H7 (cell line): Measurements from ENCODE around the gene DUSP9. TPM values are rescaled to one million over a fixed set of nuclear protein-coding genes. Genes with fewer than 3 reads are reported as not detected.
"Not testable (repeated sequence)": the region's sequence is repeated elsewhere in the genome, so short reads cannot be mapped to it uniquely, and the experiment has no call there.

Source experiments
- DNase-seq: peaks from one replicate; pipeline ENCODE4 v3.0.0; 2012
- H3K27me3 ChIP-seq: 2 replicates; pipeline ENCODE4 v1.6.0; 2011; ENCODE audit warnings: mild to moderate bottlenecking, low read length; ENCODE audit not compliant: control insufficient read depth, insufficient read depth
- H3K36me3 ChIP-seq: replicated peaks from 2 replicates; pipeline ENCODE4 v1.5.1; 2011; ENCODE audit warnings: low read length; ENCODE audit not compliant: control insufficient read depth, insufficient read depth
- H3K4me3 ChIP-seq: 2 replicates; pipeline ENCODE4 v1.5.1; 2011; ENCODE audit warnings: low read depth, mild to moderate bottlenecking, control low read depth, low read length, moderate library complexity; ENCODE audit not compliant: insufficient read depth
- total RNA-seq: library from RNA; depleted of rRNA; stranded (reverse); fragments of >200 nt; shearing (Covaris generic); gene quantifications from 2 replicates; pipeline ENCODE4 v1.2.3, GENCODE V29; 2014

The DUSP9 gene
- total RNA-seq, 1 experiment from 2014 or later = 2.3 TPM

- DNase-seq = no peak
- H3K4me3 ChIP-seq = no peak overlapping the region
- no peaks in the 10 kb centered on the region for H3K27me3 ChIP-seq
- no peaks in the 10 kb centered on the region for H3K36me3 ChIP-seq
Measured at GRCh38 chrX:153692003-153692402, 45.0 kb downstream of the DUSP9 start.

GRCh38 chrX:153692611-153693156, 45.7 kb downstream of the DUSP9 start:
- H3K27me3 ChIP-seq = no peaks in the 10 kb centered on the region

DNA sequence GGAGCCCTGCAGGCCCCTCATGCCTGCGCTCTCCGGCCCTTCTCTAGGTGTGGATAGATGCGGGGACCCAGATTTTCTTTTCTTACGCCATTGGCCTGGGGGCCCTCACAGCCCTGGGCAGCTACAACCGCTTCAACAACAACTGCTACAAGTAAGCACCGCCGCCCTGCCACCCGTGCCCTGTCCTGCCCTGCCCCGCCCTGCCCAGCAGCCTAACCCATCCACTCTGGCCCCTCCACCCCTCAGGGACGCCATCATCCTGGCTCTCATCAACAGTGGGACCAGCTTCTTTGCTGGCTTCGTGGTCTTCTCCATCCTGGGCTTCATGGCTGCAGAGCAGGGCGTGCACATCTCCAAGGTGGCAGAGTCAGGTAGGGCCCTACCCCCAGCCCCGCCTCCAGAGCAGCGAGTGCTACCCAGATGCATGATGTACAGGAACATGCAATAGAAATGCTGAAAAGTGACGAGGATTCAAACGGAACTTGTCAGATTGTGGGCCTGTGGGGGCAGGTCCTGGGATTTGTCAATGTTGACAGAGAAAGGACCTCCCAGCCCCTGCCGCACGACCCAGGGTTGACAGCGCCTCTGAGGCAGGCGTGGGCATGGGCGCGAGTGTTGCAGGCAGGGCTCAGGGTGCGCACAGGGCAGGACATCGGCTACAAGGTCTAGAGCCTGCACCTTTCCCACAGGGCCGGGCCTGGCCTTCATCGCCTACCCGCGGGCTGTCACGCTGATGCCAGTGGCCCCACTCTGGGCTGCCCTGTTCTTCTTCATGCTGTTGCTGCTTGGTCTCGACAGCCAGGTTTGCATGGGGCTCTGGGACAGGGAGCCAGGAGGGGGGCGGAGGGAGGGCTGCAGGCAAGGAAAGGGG, 46.4 kb downstream of the DUSP9 start:
- Histone ChIP-seq H3K4me3 (no peak overlapping the region), H3K36me3 (no peaks in the 10 kb centered on the region), H3K27me3 (no peaks in the 10 kb centered on the region)
- no peak for DNase-seq

More at GRCh38 chrX:153692611-153693156, 45.7 kb downstream of the DUSP9 start:
- no peak for DNase-seq
- H3K4me3 ChIP-seq = no peak overlapping the region
- no peaks in the 10 kb centered on the region for H3K36me3 ChIP-seq

DNA sequence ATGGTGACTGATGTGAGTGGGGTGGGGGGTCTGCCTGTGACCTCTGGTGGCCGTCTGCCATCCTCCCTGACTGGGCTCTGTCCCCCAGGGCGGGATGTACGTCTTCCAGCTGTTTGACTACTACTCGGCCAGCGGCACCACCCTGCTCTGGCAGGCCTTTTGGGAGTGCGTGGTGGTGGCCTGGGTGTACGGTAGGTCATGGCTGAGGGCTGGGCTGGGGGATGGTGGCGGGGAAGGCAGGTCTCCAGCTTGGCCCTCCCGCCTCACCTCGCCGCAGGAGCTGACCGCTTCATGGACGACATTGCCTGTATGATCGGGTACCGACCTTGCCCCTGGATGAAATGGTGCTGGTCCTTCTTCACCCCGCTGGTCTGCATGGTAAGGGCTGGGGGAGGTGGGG, 47.3 kb downstream of the DUSP9 start:
- H3K4me3 ChIP-seq, DNase-seq, H3K27me3 ChIP-seq, H3K36me3 ChIP-seq: not testable (repeated sequence)

- H3K27me3 ChIP-seq = no peaks in the 10 kb centered on the region
- no peak for DNase-seq
- H3K36me3 ChIP-seq = no peaks in the 10 kb centered on the region
- no peak overlapping the region for H3K4me3 ChIP-seq
Measured at GRCh38 chrX:153694687-153695270, 47.8 kb downstream of the DUSP9 start.

- Histone ChIP-seq H3K36me3 (no peaks in the 10 kb centered on the region), H3K4me3 (no peak overlapping the region), H3K27me3 (no peaks in the 10 kb centered on the region)
- DNase-seq = no peak
Measured at GRCh38 chrX:153696100-153696499, 49.1 kb downstream of the DUSP9 start.

- not testable (repeated sequence) for DNase-seq, H3K4me3 ChIP-seq, H3K27me3 ChIP-seq, H3K36me3 ChIP-seq
Measured at GRCh38 chrX:153696538-153696937, 49.5 kb downstream of the DUSP9 start.

GRCh38 chrX:153696986-153697722, 50.2 kb downstream of the DUSP9 start:
- not testable (repeated sequence) for DNase-seq, H3K4me3 ChIP-seq, H3K36me3 ChIP-seq, H3K27me3 ChIP-seq

DNA sequence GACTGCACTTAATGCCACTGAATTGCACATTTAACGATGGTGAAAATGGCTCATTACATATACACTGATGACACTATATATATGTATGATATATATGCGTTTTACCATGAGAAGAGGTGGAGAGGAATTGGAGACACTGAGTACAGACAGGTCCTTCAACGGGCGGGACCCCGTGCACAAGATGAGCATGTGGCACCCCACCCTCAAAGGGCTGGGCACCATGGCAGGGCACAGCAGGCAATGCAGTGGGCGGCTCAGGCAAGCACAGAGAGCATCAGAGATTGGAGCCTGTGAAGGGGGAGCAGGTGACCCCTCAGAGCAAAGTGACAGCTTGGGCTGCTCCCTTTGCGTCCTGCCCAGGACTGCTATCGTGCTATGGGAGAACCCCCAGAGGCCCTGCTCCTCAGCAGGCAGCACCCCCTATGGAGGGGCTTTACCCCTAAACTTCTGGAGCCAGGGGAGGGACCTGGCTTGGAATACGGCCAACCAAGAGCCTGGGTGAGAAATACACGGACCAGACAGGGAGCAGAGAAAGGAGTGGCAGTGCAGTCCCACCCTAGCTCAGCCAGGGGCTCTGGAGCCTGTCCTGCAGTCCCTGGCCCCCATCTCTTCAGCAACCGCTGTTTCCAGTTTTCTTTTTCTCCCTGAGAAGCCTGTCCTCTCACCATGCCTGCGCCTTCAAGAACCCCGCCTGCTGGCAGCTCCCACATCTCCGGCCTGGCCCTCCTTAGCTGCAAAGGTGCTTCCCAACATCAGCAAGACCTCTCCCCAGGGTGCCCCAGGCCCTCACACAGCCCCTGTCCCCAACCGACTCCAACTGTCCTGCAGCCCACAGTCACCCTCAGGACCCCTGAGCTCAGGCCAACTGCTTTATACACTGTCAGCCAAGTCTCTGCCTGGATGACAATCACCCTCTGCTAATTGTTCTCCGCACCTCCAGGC, 51.2 kb downstream of the DUSP9 start:
- no peak for DNase-seq
- H3K36me3 ChIP-seq = no peaks in the 10 kb centered on the region
- no peak overlapping the region for H3K4me3 ChIP-seq
- H3K27me3 ChIP-seq = no peaks in the 10 kb centered on the region

GRCh38 chrX:153699210-153699783, 52.3 kb downstream of the DUSP9 start:
- H3K27me3 ChIP-seq, H3K36me3 ChIP-seq, DNase-seq, H3K4me3 ChIP-seq: not testable (repeated sequence)

DNA sequence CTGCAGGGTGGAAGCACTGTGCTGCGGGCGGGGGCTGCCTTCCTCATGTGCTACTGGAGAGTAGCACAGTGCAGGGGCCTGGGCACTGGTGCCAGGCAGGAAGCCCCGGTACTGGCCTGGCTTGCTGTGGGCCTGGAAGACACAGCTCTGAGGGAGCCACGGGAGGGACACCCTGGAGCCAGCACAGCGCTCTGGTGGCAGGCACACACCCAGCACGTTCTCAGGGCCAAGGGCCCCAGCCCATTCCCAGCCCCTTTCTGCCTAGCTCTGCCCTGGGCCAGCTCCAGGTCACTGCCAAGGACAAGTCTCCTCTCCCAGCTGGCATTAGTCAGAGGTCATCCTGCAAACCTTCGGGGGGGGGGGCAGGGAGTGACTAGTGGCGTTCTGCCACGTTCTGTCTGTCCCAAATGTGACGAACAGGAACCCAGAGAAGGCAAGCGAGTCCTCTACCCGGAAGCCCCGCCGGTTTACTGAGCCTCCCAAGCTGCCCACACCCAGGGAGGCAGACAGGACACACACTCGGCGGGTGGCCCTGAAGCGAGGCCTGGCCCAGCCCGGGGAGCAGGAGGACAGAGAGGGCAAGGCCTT, 52.9 kb downstream of the DUSP9 start:
- H3K4me3 ChIP-seq, H3K36me3 ChIP-seq, H3K27me3 ChIP-seq, DNase-seq: not testable (repeated sequence)

- DNase-seq = no peak
- no peak overlapping the region for H3K4me3 ChIP-seq
- H3K27me3 ChIP-seq = no peaks in the 10 kb centered on the region
- no peaks in the 10 kb centered on the region; the same call in 1 of the 2 replicates for H3K36me3 ChIP-seq
Measured at GRCh38 chrX:153700376-153700945, 53.5 kb downstream of the DUSP9 start.
